Neural progenitor cell (in vitro differentiated cells): ENCODE measurements around the gene TBCCD1.

Source experiments
- EZH2 ChIP-seq: fragments of 200-600 bp; sonication (generic); IDR thresholded peaks from 2 replicates; pipeline ENCODE4 v1.6.1; 2017; ENCODE audit warnings: antibody characterized with exemption, mild to moderate bottlenecking, moderate library complexity
- EZH2phosphoT487 ChIP-seq: fragments of 200-600 bp; sonication (generic); IDR thresholded peaks from 2 replicates; pipeline ENCODE4 v1.6.1; 2017; ENCODE audit warnings: antibody characterized with exemption
- TF ChIP-seq, protein P1 (sequence below): fragments of 200-600 bp; sonication (generic); IDR thresholded peaks from 2 replicates; pipeline ENCODE4 v1.5.1; 2017; ENCODE audit warnings: antibody characterized with exemption, mild to moderate bottlenecking

DNA sequence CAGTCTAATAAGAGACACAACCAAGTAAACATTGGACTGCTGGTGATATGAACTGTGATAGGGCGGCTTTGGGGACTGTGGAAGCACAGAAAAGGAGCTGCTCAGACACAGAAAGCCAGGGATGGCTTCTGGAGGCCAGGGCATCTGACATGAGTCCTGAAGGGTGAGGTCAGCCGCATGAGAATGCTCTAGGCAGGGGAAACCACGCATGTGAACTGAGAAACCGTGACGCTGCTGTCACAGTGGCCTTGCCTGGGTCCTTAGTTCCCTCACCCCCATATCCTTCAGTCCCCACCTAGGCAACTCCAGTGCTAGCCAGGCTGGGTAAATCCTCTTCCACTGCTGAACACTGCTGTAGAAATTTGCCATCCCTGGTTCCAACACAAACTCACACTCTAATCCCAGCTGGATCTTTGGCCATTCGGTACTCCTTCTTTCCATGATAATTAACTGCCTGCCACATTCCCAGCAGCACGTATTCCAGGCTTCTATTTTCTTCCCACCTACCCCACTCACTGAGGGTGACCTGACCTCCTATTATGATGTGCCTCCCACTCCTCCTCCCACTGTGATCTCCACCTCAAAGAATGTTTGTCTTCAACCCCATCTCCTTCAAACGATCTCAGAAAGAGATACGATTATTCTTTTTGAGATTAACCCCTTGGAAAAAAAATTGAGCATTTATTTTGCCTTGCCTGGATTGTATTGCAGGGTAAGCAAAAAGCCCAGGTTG lies 54.4 kb downstream of the TBCCD1 start:
- TF ChIP-seq, protein P1, sequence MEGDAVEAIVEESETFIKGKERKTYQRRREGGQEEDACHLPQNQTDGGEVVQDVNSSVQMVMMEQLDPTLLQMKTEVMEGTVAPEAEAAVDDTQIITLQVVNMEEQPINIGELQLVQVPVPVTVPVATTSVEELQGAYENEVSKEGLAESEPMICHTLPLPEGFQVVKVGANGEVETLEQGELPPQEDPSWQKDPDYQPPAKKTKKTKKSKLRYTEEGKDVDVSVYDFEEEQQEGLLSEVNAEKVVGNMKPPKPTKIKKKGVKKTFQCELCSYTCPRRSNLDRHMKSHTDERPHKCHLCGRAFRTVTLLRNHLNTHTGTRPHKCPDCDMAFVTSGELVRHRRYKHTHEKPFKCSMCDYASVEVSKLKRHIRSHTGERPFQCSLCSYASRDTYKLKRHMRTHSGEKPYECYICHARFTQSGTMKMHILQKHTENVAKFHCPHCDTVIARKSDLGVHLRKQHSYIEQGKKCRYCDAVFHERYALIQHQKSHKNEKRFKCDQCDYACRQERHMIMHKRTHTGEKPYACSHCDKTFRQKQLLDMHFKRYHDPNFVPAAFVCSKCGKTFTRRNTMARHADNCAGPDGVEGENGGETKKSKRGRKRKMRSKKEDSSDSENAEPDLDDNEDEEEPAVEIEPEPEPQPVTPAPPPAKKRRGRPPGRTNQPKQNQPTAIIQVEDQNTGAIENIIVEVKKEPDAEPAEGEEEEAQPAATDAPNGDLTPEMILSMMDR = no peak
- TF ChIP-seq EZH2phosphoT487 (no peak), EZH2 (no peak)
